Transverse colon (tissue), 4 donors: ENCODE results near the gene RNF25. TPM values are rescaled to one million over a fixed set of nuclear protein-coding genes. Genes with fewer than 3 reads are reported as not detected.

Experiments used
- DNase-seq: peaks from one replicate; pipeline ENCODE4 v3.0.0-alpha.2; 2019
- H3K27ac ChIP-seq, 4 donors: fragments of 200-600 bp; sonication (generic); 2 replicates each; pipeline ENCODE4 v1.5.1; 2016 to 2018; ENCODE audit warnings: inconsistent platforms in 4 of 4
- H3K27me3 ChIP-seq: fragments of 200-600 bp; sonication (generic); 2 replicates; pipeline ENCODE4 v1.5.1; 2017; ENCODE audit warnings: inconsistent platforms
- H3K36me3 ChIP-seq, 4 donors: fragments of 200-600 bp; sonication (generic); 2 replicates each; pipeline ENCODE4 v1.5.1; 2017 to 2019; ENCODE audit warnings: inconsistent platforms in 4 of 4
- H3K4me1 ChIP-seq, 4 donors: fragments of 200-600 bp; sonication (generic); 2 replicates each; pipeline ENCODE4 v1.5.1; 2017 to 2020; ENCODE audit warnings: inconsistent platforms in 4 of 4
- H3K4me3 ChIP-seq, 4 donors: fragments of 200-600 bp; sonication (generic); 1 replicate in 1 of 4; 2 replicates in 3 of 4; pipeline versions ENCODE4 v1.5.1 to v1.6.1; 2017 to 2019; ENCODE audit warnings: inconsistent platforms in 4 of 4
- H3K9me3 ChIP-seq, 2 donors: fragments of 200-600 bp; sonication (generic); 2 replicates each; pipeline ENCODE4 v1.5.1; 2017 to 2019; ENCODE audit warnings: inconsistent platforms in 2 of 2
- EP300 ChIP-seq: sonication (generic); formaldehyde crosslinking; IDR thresholded peaks from one replicate; pipeline ENCODE4 v1.6.1; 2017; ENCODE audit warnings: antibody characterized with exemption, low read depth
- POLR2A ChIP-seq: fragments of 450-650 bp; IDR thresholded peaks from one replicate; pipeline ENCODE4 v1.6.1; 2016; ENCODE audit warnings: antibody characterized with exemption, mild to moderate bottlenecking, moderate library complexity
- POLR2AphosphoS5 ChIP-seq, 3 donors: sonication (generic); formaldehyde crosslinking; IDR thresholded peaks; one replicate each; pipeline ENCODE4 v1.6.1; 2016; ENCODE audit warnings: antibody characterized with exemption in 3 of 3
- WGBS, 2 donors: methylation state at CpG; one replicate each; pipeline ENCODE4 v1.1.5; 2018; ENCODE audit warnings: low coverage in 1 of 2; 5-methylcytosine and 5-hydroxymethylcytosine counted together
- in situ Hi-C, 4 donors: fragments of 200-750 bp; cut with MboI; loops; one replicate each; pipeline versions ENCODE4 v1.15.0 to v1.15.1; 2017; ENCODE audit warnings: low sequenced_read_pairs in 3 of 4, low pct_ligation_motif_present in 1 of 4, low pct_unique_long_range_greater_than_20kb in 1 of 4
- intact Hi-C: fragments of 100-400 bp; cut with DNase I; formaldehyde crosslinking; loops from one replicate; pipeline ENCODE4 v1.15.1; 2023; ENCODE audit warnings: low total_unique reads
- total RNA-seq, 4 donors: library from RNA; depleted of rRNA; stranded (reverse); fragments of >200 nt; gene quantifications; one replicate each; pipeline ENCODE4 v1.1.0, GENCODE V29; 2016
- TF ChIP-seq, protein P1 (sequence below), 5 experiments: fragments of 200-600 bp in 3 of 5; fragments of 450-650 bp in 2 of 5; sonication (generic) in 3 of 5; IDR thresholded peaks; 1 replicate in 2 of 5; 2 replicates in 3 of 5; pipeline ENCODE4 v1.5.1; 2016 to 2017; ENCODE audit warnings: antibody characterized with exemption in 5 of 5, inconsistent platforms in 3 of 5, mild to moderate bottlenecking in 2 of 5, moderate library complexity in 1 of 5

RNF25 gene
- total RNA-seq, 4 donors from 2014 or later, result 1.6 to 52.7 (median 12.7) TPM

DNA sequence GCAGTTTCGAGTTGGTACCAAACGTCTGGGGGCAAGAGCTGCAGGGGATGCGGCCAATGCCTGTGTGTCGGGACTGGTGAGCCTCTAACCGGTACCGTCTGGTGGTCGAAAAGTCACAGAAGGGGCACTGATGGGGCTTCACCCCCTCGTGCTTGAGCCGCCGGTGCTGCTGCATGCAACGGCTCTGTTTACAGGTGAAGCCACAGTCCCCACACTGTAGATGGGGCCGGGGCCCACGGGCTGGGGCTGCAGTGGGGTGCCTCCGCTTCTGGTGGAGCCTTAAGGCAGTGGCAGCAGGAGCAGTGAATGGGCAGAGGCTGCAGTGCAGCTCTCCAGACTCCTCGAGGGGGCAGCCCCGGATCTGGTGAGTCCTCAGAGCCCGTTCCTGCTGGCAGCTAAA lies 29.0 kb downstream of the RNF25 start:
- WGBS, 2 donors, result 92% methylated on average over 17 of the region's 17 CpGs; no CpG with 5 or more reads in 1 of the 2 donors
- H3K27me3 ChIP-seq, result no peaks in the 10 kb centered on the region
- no peak for DNase-seq
- H3K9me3 ChIP-seq, result no peaks in the 10 kb centered on the region
- H3K4me1 ChIP-seq, result no peaks in the 10 kb centered on the region
- TF ChIP-seq POLR2AphosphoS5 (IDR thresholded peaks at IDR 0.05), result no peak
- no peak overlapping the region for H3K27ac ChIP-seq
- no peak overlapping the region for H3K4me3 ChIP-seq
- peaks cover 0 to 55% (median 30%) of the 10 kb centered on the region in 4 donors for H3K36me3 ChIP-seq
- intact Hi-C loops, result no loop called here
- in situ Hi-C loops, result no loop called here

DNA sequence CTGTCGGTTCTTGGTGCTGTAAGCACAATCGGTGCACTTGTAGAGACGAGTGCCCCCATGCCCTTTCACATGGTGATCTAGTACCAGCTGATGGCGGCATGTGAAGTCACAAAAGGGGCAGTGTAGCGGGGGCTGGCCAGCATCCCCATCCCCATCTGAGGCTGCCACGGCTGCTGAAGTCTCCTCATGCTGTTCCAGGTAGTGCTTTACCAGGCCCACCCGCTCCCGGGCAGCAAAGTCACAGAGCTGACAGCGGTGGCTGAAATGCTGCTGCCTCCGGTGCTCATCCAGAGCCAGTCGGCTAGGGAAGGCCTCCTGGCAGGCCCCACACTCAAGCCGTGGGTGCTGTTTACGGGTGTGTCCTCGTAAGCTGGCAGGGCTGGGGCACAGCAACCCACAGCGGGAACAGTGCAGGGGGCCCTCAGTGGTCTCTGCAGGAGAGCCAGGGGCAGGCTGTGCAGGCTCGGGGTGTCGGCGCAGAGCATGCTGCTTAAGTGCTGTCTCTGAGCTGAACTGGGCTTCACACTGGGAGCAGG lies 29.6 kb downstream of the RNF25 start:
- in situ Hi-C loops (no loop called here), intact Hi-C loops (no loop called here)
- no peaks in the 10 kb centered on the region for H3K9me3 ChIP-seq
- no peaks in the 10 kb centered on the region for H3K4me1 ChIP-seq
- peaks cover 0 to 60% (median 30%) of the 10 kb centered on the region in 4 donors for H3K36me3 ChIP-seq
- DNase-seq, result no peak
- no peak overlapping the region for H3K27ac ChIP-seq
- TF ChIP-seq POLR2AphosphoS5 (IDR thresholded peaks at IDR 0.05), result no peak
- no peak for TF ChIP-seq EP300
- TF ChIP-seq, protein P1, sequence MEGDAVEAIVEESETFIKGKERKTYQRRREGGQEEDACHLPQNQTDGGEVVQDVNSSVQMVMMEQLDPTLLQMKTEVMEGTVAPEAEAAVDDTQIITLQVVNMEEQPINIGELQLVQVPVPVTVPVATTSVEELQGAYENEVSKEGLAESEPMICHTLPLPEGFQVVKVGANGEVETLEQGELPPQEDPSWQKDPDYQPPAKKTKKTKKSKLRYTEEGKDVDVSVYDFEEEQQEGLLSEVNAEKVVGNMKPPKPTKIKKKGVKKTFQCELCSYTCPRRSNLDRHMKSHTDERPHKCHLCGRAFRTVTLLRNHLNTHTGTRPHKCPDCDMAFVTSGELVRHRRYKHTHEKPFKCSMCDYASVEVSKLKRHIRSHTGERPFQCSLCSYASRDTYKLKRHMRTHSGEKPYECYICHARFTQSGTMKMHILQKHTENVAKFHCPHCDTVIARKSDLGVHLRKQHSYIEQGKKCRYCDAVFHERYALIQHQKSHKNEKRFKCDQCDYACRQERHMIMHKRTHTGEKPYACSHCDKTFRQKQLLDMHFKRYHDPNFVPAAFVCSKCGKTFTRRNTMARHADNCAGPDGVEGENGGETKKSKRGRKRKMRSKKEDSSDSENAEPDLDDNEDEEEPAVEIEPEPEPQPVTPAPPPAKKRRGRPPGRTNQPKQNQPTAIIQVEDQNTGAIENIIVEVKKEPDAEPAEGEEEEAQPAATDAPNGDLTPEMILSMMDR (IDR thresholded peaks at IDR 0.05), result no peak
- TF ChIP-seq POLR2A, result no peak
- WGBS, 2 donors, result 92% methylated on average over 18 of the region's 18 CpGs; no CpG with 5 or more reads in 1 of the 2 donors
- no peaks in the 10 kb centered on the region for H3K27me3 ChIP-seq
- no peak overlapping the region for H3K4me3 ChIP-seq

DNA sequence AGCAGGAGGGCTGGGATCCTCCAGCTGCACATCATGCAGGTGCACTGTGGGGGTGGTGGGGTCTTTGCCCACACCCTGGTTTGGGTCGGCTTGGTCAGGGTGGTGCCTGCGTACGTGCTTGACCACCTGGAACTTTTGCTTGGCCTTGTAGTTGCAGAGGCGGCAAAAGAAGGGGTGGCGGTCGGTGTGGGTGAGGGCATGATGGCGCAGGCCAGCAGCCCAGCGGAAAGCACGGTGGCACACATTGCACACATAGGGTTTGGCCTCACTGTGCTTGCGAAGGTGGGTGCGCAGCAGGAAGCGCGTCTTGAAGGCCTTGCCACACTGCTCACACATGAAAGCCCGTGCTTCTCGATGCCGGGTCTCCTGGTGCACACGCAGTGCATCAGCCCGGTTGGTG lies 33.4 kb downstream of the RNF25 start:
- WGBS, 2 donors, result 98% methylated on average over 18 of the region's 18 CpGs; no CpG with 5 or more reads in 1 of the 2 donors
- no peak for TF ChIP-seq EP300
- no peak for TF ChIP-seq POLR2AphosphoS5 (IDR thresholded peaks at IDR 0.05)
- TF ChIP-seq, protein P1 (IDR thresholded peaks at IDR 0.05), result no peak
- no peak for TF ChIP-seq POLR2A
- intact Hi-C loops (no loop called here), in situ Hi-C loops (no loop called here)
- no peaks in the 10 kb centered on the region for H3K27me3 ChIP-seq
- peaks cover 0 to 48% (median 23%) of the 10 kb centered on the region in 4 donors for H3K36me3 ChIP-seq
- H3K4me1 ChIP-seq, result no peaks in the 10 kb centered on the region
- no peak overlapping the region for H3K4me3 ChIP-seq
- H3K27ac ChIP-seq, result no peak overlapping the region
- H3K9me3 ChIP-seq, result no peaks in the 10 kb centered on the region
- DNase-seq, result no peak

DNA sequence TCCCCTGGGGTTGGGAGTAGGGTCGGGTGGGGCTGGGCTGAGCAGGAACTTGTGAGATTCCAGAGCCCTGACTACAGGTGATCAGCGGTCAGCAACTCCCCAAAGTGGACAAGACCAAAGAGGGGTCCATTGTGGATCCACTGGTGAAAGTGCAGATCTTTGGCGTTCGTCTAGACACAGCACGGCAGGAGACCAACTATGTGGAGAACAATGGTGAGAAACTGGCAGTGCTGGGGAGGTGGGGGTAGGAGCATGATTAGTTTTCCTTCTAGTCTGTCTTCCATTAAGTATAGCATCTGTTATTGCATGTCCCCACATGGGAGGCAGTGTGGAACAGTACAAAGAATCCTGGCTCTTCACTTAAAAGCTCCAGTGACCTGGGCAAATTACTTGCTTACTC lies 36.1 kb downstream of the RNF25 start:
- no peak for TF ChIP-seq POLR2A
- TF ChIP-seq, protein P1 (IDR thresholded peaks at IDR 0.05), result no peak
- no peak for TF ChIP-seq POLR2AphosphoS5 (IDR thresholded peaks at IDR 0.05)
- TF ChIP-seq EP300, result no peak
- no peak for DNase-seq
- intact Hi-C loops, result no loop called here
- in situ Hi-C loops, result no loop called here
- H3K27me3 ChIP-seq, result no peaks in the 10 kb centered on the region
- H3K4me1 ChIP-seq, result no peaks in the 10 kb centered on the region
- no peak overlapping the region for H3K27ac ChIP-seq
- peaks cover 0 to 48% (median 23%) of the 10 kb centered on the region in 4 donors for H3K36me3 ChIP-seq
- WGBS, 2 donors, result 93 to 100% methylated on average over 3 to 5 of the region's 5 CpGs
- H3K9me3 ChIP-seq, result no peaks in the 10 kb centered on the region
- no peak overlapping the region for H3K4me3 ChIP-seq

DNA sequence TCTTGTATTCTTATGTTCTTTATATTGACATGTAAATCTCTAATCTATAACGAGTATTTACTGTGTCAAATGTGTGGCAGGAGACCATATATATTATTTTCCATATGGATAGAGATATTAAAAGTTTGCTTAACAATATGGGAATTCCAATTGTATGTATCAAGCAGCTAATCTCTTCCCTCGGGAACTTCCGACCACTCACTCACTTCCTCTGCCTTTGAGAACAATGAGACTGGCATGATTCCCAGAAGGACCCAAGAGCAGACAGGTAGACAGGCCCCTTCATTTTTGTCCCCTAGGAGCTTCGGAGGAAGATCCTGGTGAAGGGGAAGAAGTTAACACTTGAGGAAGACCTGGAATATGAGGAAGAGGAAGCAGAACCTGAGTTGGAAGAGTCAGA lies 40.0 kb downstream of the RNF25 start:
- TF ChIP-seq POLR2A (no peak), POLR2AphosphoS5 (IDR thresholded peaks at IDR 0.05) (no peak), EP300 (no peak)
- TF ChIP-seq, protein P1 (IDR thresholded peaks at IDR 0.05), result no peak
- Histone ChIP-seq H3K27me3 (no peaks in the 10 kb centered on the region), H3K4me3 (no peak overlapping the region), H3K9me3 (no peaks in the 10 kb centered on the region), H3K4me1 (no peaks in the 10 kb centered on the region), H3K27ac (no peak overlapping the region), H3K36me3 (peaks cover 0 to 17% (median 8%) of the 10 kb centered on the region in 4 donors)
- 75 to 83% methylated on average over 4 of the region's 4 CpGs for WGBS, 2 donors
- intact Hi-C loops, result no loop called here
- in situ Hi-C loops, result no loop called here
- no peak for DNase-seq
